GM19351 (cell line): Measurements from ENCODE around the gene ZNRF2.

Experiments used
- ATAC-seq: cut with Tn5 transposase; IDR thresholded peaks from one replicate; pipeline ENCODE4 v1.9.1; 2021; ENCODE audit warnings: mild to moderate bottlenecking, moderate library complexity; ENCODE audit not compliant: unreplicated experiment

ZNRF2 gene

DNA sequence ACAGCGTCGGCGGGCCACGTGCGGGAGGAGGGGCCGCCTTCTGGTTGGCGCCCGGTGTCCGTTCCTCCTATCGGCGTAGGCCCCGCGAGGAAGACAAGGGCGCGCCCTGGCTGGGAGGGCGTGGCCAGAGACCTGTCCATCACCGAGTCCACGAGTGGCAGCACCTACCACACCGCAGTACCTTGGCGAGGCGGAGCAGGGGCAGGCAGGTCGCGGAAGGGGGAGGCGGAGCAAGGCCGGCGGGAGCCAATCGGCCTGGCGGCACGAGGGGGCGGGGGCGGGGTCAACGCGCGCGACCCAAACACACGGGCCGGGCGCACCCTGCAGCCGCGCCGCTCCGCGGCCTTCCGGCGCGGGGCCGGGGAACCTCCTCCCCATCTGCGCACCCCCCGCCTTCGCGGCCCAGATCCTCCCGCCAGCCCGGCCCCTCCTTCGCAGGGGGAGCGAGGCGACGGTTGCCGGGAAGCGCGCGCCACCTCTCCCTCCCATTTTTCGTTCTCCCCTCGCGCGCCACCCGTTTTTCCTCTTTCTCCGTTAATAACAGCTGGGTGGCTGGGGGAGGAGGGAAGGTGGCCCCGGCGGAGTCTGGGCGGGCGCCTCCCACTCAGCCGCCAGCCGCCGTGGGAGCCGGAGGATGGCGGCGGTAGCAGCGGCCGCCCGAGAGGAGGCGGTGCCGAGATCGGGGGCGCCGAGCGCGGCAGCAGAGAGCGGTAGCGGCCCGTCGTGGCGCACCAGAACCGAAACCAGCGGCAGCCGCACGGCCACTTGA lies at the start of gene ZNRF2:
Gene ZNRF2, plus strand, starts transcription at position 300 of the 769 bp plus-strand sequence. CDS start 761 bp downstream, outside the sequence.
- peak; percentile 81 for ATAC-seq

DNA sequence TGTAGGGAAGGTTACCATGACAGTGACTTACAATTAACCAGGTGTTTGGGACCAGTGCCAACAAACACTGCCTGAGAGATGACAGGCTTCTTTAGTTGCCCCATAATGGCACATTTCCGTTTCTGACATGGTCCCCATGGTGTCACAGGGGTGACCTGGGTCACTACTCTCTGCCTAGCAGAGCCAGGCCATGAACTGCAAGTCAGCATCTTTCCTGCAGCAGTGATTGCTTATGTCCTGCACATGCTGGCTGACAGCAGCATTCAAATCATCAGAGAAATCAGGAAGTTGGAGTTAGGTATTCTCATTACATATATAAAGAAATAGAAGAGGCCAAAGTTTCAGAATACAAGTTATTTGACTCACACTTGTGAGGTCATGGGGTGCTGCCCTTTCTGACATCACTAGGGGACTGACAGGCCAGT lies 47.1 kb upstream of the ZNRF2 start:
- ATAC-seq = peak; percentile 27

DNA sequence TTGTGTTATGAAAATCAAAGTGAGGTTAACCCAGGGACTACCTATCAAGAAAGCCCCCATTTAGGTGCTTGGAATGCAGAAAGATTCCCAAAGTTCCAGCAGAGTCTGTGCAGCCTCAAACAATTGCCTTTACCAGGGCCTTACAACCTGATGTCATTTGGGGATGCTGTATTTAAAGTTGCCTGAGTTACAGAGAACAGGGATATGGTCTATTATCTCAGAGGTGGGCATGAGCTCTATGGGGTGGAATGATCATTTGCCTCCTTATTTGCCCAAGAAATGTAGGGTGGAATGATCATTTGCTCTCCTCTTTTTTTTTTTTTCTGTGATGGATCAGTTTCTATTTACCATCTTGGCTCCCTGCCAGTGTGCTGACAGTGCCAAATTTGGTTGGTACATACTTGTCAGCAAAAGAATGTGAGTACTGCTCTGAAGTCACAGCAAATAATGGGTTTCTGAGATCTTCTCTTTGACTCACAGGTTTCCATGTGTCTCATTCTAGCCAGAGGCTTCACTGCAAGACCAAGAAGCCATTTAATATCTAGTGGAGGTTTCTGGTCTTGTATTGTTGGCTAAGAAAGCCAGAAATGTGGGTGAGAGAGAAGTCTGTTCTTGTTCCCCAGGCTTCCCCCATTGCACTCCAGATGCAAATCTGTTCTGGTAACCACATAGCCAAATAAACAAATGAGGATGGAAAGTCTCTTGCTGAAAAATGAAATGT lies 45.5 kb upstream of the ZNRF2 start:
- ATAC-seq = peak; percentile 61

- peak; percentile 34 for ATAC-seq
Observed at GRCh38 chr7:30240106-30240800, 44.1 kb upstream of the ZNRF2 start.

- no peak for ATAC-seq
Observed at GRCh38 chr7:30241767-30242166, 42.6 kb upstream of the ZNRF2 start.

DNA sequence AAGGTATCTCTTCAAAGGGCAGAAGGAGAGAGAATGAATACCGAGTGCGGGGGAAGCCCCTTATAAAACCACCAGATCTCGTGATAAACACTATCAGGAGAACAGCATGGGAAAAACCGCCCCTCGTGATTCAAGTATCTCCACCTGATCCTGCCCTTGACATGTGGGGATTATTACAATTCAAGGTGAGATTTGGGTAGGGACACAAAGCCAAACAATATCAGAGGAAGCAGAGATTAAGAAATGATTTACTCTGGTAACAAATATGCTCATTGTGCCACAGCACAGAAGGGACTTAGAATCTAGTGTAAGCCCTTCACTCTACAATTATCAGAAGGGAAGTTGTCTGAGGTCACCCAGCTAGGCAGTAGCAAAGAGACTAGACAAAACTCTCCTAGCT lies 40.1 kb upstream of the ZNRF2 start:
- no peak for ATAC-seq

GRCh38 chr7:30245913-30246312 lies 38.5 kb upstream of the ZNRF2 start:
- ATAC-seq = no peak

DNA sequence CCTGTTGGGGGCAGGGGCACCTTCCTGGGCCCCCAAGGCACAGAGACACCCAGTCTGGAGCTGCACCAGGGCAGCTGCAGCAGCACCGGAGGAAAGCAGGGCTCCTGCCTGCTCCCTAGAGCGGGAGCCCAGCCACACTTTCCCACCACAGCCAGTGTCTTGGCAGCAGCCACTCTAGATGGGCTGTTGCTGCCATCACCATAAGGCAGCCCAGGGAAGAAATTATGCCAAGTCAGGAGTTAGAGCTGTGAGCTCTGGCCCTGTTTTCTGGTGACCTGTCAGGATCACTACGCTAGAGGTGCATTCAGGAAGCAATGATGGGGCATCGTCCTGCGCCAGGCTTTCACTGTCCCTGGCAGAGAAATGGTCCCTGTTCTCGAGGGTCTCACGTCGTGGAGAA lies 38.0 kb upstream of the ZNRF2 start:
- ATAC-seq = no peak

- ATAC-seq = no peak
Observed at GRCh38 chr7:30247541-30248401, 36.6 kb upstream of the ZNRF2 start.

DNA sequence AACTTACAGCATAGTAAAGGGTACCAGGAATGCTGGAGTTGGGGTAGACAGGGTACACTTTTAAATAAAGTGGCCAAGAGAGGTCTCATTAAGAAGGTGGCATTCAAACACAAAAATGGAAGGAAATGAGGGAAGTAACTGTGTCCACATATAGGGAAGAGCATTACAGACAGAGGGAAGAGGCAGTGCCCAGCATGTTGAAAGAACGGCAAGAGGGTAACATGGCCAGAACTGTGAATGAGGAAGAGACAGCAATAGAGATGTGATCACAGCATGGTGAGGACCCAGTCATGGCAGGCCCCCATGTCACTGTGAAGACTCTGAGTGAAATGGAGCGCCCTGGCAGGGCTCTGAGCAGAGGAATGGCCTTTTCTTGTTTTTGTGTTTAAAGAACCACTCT lies 35.1 kb upstream of the ZNRF2 start:
- ATAC-seq = no peak

GRCh38 chr7:30249986-30250774 lies 34.2 kb upstream of the ZNRF2 start:
- ATAC-seq = no peak

GRCh38 chr7:30251708-30252329 lies 32.6 kb upstream of the ZNRF2 start:
- no peak for ATAC-seq

DNA sequence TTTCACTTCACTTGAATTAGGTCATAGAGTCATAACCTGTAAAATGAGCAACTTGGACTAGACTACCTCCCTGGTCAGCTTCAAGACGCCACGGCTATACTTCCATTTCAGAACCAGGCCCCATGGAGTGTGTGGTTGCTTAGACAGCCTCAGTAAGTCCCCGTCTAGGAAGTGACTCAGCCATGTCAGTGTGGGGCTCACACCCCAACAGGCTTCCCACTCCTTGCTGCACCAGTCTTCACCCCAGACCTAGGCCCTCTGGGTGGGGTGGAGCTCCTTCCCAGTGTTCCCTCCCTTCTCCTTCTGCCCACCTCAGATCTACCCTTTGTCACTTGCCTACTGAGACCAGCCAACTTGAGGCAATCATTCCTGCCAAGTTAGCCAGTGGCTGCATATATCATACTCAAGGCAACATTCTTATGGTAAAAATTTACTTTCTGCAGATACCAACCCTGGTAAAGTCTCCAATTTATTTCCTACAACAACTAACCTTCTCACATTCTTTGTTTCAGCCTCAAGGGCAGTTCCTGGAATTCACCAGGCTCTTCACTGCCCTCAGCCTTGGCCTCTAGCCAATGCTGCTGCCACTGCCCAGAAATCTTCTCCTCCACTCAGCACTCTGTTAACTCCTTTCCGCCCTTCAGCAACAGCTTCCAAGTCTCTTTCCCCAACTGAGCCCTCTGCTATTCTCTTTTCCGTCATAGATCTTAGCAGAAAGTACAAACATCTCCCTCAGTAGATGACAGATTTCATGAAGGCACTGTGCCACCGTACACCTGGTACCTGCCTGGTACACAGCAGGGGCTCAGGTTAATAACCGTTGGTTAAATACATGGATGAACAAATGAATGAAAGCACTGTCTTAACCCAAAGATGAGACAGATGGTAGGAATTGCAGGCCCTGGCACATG lies 31.3 kb upstream of the ZNRF2 start:
- no peak for ATAC-seq

GRCh38 chr7:30253796-30254165 lies 30.6 kb upstream of the ZNRF2 start:
- ATAC-seq = no peak

- no peak for ATAC-seq
Observed at GRCh38 chr7:30254248-30254647, 30.1 kb upstream of the ZNRF2 start.

GRCh38 chr7:30254717-30255063 lies 29.7 kb upstream of the ZNRF2 start:
- ATAC-seq = no peak

DNA sequence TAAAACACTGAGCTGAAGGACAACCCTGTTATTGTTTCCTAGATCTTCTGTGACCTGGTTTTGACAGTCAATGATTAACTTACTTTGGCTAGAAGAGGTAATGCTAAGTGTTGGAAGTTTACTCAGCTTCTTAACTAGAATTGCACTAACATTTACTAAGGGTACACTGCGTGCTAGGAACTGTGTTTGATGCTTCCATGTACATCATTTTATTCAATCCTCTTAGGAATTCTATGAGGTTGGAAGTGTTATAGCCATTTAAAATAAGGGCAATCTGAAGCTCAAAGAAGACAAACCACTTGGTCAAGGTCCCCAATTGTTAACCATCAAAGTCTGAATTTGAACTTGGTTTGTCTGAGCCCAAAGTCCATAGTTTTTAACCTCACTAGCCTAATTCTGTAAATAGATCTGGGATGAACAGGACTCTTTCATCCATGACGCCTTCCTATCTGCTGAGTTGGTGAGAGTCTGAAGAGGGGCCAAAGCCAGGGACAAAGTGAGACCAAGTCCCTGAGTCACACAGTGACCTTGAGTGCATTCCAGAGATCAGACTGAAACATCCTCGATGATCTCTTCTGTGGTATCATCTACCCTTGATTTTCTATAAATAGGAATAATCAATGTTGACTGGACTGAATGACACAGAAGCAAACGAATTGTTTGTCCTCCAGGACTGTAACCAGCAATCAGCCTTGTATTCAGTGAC lies 29.2 kb upstream of the ZNRF2 start:
- ATAC-seq = no peak

- ATAC-seq = no peak
Observed at GRCh38 chr7:30256349-30256858, 28.0 kb upstream of the ZNRF2 start.
